Activated T-cell treated with anti-CD3 and anti-CD28 coated beads, Interleukin-2, amount 50 U/mL, for 72 hours (primary cell): ENCODE data around the gene ATP6V1F. TPM values are rescaled to one million over a fixed set of nuclear protein-coding genes. Genes with fewer than 3 reads are reported as not detected.

Experiments
- ATAC-seq, 2 donors: fragments of 150-1000 bp; cut with Tn5 transposase; replicated peaks in 1 of 2; 2 replicates each; pipeline ENCODE4 v1.10.0; 2021; ENCODE audit warnings: moderate library complexity in 2 of 2, mild to moderate bottlenecking in 1 of 2
- DNase-seq, 2 donors: peaks; one replicate each; pipeline ENCODE4 v3.0.0; 2021 to 2022; ENCODE audit warnings: mixed read lengths in 1 of 2
- H3K27ac Mint-ChIP-seq: one replicate; pipeline ENCODE4 v1.8.0; 2022; ENCODE audit warnings: mild to moderate bottlenecking, moderate library complexity, mixed read lengths
- H3K27me3 Mint-ChIP-seq: one replicate; pipeline ENCODE4 v1.8.0; 2022; ENCODE audit warnings: low read depth, mixed read lengths
- H3K36me3 Mint-ChIP-seq, 2 donors: one replicate each; pipeline ENCODE4 v1.8.0; 2022; ENCODE audit warnings: mixed read lengths in 2 of 2, mild to moderate bottlenecking in 1 of 2; ENCODE audit not compliant: insufficient read depth in 2 of 2
- H3K4me1 Mint-ChIP-seq: one replicate; pipeline ENCODE4 v1.8.0; 2022; ENCODE audit warnings: low read depth, mixed read lengths
- H3K4me3 Mint-ChIP-seq, 2 donors: one replicate each; pipeline ENCODE4 v1.8.0; 2022; ENCODE audit warnings: mild to moderate bottlenecking in 2 of 2, mixed read lengths in 2 of 2, moderate library complexity in 2 of 2
- H3K9me3 Mint-ChIP-seq, 2 donors: one replicate each; pipeline ENCODE4 v1.8.0; 2022; ENCODE audit warnings: mixed read lengths in 2 of 2
- total RNA-seq, 2 donors: library from RNA; stranded (reverse); gene quantifications; one replicate each; pipeline ENCODE4 v1.2.3, GENCODE V29; 2022

Gene ATP6V1F
- total RNA-seq, 2 donors from 2014 or later = 68.3 to 73.3 TPM

DNA sequence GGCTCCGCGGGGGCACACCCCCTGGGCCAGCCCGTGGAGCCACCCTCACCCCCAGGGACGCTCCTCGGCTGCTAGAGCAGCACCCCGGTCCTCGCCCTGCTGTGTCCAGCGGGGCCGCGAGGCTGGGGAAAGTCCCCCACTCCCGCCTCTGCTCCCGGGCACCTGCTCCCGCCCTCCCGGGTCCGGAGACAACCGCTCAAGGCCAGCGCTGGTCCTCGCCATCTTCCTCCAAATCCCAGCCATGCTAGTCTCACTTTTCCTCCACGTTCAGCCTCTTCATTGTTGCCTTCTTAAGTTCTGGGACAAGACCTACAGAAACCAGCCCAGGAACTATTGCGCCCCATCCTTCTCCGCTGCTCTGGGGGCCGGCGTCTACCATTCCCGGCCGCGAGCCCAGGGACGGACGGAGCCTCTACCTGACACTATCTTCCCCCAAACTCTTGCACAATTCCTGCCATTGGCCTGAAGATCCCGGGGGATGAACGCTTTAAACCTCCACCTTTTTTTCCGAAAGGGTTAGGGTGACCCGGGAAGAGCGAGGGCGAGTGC, 52.7 kb downstream of the ATP6V1F start:
- Mint-ChIP-seq H3K27ac (no peak overlapping the region), H3K27me3 (peaks cover 65% of the 10 kb centered on the region)
- no peak for DNase-seq

More for the DNA sequence above, 52.7 kb downstream of the ATP6V1F start:
- Mint-ChIP-seq H3K4me3 (peak overlapping the region; percentile 63 to 83), H3K4me1 (peaks cover 20% of the 10 kb centered on the region), H3K9me3 (no peaks in the 10 kb centered on the region), H3K36me3 (no peaks in the 10 kb centered on the region)
- peak in 1 of 2 donors; percentile 24 for ATAC-seq

Other genes with a start within 250 kb of the ATP6V1F start
- gene GARIN1A, start 190.6 kb upstream of the ATP6V1F start, total RNA-seq = 1 to 10 TPM; 2.6 to 2.7 TPM
- gene CALU, start 123.5 kb upstream of the ATP6V1F start, total RNA-seq = 10 to 100 TPM; 32.2 to 32.4 TPM
- not detected for gene OPN1SW, start 87.1 kb upstream of the ATP6V1F start, total RNA-seq
- 1 to 10 TPM; 4.6 to 7.4 TPM for gene CCDC136, start 70.9 kb upstream of the ATP6V1F start, total RNA-seq
- under 1 TPM; 0.02 to 0.07 TPM for gene FLNC, start 32.5 kb upstream of the ATP6V1F start, total RNA-seq
- under 1 TPM in 1 of 2 donors, not detected in 1; 0.21 TPM for gene KCP, start 47.9 kb downstream of the ATP6V1F start, total RNA-seq
- 10 to 100 TPM; 23.1 to 30.3 TPM for gene IRF5, start 75.1 kb downstream of the ATP6V1F start, total RNA-seq
- 10 to 100 TPM; 62.0 to 81.4 TPM for gene TNPO3, start 192.3 kb downstream of the ATP6V1F start, total RNA-seq